Measurements from ENCODE around the gene GPR31.

GPR31 gene

DNA sequence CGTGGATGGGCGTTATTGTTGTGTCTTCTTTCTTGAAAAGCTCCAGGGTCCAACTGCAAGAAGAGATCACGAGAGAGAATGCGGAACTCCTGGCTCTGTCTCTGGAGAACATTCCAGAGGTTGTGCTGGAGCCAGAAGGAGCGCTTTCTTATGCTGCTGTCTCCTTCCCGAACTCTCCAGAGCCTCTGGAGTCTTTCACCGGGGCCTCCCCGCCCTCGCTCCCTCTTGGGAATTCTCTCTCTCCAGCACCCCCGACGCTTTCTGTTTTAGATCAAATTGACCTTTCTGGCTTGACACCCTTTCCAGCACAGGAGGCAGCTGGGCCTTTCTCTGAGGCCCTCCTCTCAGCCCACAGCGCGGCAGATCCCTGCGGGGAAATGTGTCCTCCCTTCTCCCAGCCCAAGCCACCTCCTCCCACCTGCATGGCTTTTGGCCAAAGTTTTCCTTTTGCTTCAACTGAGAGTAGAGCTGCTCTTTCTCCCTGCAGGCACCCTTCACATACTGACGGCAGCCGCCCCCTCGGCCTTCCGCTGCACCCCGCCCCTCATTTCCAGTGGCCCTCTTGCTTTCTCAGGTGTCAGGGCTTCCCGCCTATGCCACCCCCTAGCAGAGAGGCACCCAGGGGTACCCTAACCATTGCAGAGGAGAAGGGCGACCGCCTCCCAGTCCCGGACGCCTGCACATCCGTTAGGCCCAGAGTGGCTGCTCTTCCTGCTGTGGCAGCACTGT is 41.5 kb downstream of the GPR31 start:
- DNase-seq, result no peak

DNA sequence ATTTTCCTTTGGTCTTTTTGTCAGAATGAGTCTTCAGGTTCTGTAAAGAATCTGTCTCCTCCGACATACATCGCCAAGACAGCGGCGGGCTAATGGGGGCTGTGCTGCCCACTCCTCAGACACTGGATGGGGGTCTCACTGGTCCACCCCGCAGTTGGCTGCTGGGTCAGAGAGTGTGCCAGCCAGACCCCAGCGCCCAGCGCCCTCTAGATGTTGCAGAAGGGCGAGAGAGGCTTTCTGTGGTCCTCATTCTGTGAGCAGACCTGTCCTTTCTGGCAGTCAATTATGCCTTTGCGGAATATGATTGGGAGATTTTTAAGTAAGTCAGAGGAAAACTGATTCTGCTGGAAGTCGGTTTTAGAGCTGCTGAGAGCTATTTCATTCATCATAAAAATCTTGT is 42.7 kb downstream of the GPR31 start:
- no peak for DNase-seq

DNA sequence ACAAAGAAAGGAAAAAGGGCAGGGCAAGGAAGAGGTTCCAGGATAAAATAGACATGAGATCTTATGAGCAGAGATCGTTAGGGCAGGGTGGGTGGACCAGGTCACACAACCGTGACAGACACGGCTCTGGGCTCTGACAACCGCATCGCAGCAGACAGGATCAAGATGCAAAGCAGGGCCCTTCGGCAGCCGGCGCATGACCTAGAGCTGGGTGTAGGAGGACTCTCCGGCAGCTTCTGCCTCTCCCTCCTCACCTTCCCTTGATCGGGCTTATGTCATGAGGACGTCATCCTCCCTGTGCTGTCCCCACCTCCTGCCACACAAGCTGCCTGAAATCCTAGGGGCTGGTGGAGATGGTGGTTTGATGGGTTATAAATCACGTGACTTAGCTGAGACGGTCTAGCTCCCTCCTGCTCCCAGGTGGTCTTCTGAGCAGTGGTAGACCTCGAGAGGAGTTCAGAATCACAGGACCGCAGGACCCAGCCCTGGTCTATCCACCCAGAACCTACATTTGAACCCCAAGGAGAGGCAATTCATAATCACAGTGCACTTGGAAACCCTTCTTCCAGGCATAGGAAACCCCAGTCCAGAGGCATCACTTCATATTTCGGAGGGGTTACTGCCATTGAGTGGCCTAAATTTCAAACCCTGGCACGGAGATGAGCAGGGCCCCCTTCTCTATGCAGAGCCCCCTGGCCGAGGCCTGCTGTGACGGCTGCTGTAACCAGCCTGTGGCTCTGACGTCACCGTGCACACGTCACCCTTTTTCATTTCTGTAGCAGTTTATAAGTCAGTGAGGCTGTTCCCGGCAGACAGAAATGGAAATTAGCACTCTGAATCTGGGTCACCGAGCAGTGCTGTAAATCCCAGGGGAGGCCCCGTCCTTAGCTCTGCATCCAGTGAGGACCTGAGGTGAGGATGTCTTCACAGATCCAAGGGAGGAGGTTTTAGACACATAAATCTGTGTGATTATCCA is 43.6 kb downstream of the GPR31 start:
- DNase-seq, result peak; percentile 39

DNA sequence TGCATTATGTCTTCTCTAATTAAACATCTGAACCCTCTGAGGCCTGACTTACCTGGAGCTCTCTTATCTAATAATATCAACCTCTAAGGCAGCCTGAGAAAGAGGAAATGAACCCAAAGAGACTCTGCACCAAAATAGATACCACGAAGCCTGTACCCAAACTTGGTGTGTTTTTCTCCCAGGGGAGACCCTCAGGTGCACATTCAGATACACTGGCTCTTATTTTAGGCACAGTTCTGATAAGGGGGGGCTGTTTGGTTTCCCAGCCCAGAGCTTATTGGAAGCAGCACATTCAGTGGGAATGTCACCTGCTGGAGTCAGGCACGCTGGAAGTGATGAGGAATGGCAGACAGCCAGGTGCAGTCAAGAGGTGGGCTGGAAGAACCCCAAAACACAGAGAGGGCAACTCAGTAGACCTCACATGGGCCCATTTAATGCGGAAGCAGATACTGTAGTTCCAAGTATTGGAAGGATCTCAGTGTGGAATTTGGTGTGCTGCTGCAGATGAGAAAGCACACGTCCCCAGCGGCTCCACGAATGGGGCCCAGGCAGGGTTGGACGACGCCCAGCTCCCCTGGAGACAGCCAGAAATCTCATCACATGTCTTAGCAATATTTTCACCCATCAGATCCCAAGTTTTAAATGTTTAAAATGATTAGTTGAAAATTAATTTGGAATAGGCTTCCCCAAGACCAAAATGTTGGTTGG is 44.6 kb downstream of the GPR31 start:
- no peak for DNase-seq

DNA sequence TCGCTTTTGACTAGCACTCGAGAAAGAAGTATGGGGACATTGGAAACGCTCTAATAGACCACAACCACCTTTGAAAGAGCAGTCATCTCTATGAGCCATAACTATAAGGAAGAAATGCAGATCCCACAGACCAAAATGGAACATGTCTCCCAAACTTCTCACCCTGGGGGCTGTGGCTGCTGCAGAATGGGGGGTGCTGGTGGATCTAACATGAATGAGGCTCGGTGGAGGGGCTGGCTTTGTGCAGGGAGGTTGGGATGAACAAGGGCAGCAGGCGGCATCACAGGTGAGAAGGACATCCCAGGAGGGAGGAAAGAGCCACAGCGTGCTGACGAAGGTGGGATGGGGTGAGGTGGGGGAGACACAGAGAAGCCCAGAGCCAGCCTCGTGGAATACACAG is 45.4 kb downstream of the GPR31 start:
- DNase-seq, result no peak

DNA sequence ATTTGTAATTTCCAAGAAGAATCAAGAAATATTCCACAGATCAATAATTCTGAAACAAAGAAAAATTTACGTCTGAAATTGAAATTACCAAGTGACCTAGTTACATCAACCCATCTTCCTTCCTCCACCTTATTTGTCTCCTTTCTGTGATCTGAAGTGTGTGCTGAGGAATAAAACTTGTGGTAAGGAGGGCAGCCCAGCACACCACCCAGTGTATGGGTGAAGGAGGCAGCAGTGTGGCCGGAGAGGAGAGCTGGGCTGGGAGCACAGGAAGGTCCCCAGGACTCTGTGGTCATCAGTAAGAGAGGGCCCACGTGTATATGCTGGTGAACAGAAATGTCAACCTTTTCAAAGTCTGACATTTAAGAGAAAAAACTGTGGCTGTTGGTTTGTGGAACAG is 46.2 kb downstream of the GPR31 start:
- DNase-seq, result no peak

DNA sequence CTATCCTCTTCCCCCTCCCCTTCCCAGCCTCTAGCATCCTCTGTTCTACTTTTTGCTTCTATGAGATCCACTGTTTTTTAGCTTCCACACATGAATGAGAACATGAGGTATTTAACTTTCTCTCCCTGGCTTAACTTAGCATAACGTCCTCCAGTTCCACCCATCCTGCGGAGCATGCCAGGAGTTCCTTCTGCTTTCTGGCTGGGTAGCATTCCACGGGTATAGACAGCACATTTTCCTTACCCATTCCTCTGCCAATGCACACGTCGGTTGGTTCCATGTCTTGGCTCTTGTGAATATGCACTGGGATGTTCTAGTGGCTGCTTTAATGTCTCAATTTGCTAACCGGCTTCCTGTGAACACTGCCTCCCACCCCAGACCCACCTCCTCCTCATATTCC is 48.1 kb downstream of the GPR31 start:
- DNase-seq, result no peak

DNA sequence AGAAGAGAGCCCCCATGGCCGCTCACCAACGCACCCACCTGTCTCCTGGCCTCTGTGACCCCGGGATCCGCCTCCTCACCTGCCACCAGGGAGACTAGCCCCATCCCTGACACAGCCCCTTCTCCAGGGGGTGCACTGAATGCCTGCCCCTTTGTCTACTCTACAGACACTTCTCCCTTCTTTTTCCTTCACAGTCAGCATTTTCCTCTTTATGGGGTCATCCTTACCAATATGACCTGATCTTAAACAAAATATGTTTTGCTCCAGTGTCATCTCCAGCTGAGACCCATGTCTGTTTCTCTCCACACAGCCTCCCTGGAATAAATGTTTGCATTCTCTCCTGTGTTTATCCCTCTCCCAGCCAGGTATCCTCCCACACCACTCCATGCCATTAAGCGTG is 49.5 kb downstream of the GPR31 start:
- no peak for DNase-seq

DNA sequence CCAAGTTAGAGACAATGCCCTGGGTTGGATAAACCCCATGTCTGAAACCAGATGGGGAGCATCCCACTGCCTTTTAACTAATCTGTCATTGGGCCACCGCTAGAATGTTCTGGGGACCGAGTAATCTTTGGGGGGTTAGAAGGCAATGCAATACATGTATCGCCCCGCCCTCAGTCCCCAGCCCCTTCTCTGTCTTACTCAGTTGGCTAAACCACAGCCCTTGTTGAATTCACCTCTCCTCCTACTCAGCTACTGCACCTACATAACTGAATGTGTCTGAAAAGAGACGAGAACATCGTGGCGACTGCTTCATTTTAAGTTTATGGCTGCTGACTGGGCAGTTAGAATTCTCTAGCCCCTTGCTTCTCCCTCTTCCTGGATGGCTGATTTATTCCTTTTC is 50.0 kb downstream of the GPR31 start:
- DNase-seq, result no peak

DNA sequence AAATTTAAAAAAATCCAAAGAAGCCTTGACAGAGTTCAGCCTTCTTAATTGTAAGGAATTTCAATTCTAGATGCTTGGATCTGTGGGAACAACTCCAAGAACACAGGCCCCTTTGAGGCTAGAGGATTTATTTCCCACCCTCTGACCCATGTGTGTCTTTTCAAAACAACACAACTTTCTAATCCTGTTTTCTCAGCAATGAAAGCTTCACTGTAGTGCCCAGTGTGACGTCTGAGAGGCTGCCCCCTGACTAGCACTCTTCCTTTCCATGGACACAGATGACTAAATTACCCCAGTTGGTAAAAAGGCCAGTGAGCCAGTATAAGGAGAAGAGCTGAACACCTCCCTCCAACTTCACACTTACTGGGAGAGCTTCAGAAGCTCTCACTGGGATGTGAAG is 51.4 kb downstream of the GPR31 start:
- no peak for DNase-seq

Measured in stimulated activated CD4-positive, alpha-beta T cell treated with anti-CD3 and anti-CD28 coated beads, Interleukin-12 subunit alpha, Interleukin-12 subunit beta, amount 100 ng/mL, for 4 hours (primary cell).